Activated CD8-positive, alpha-beta T cell treated with anti-CD3 and anti-CD28 coated beads for 36 hours (primary cell): ENCODE measurements around the gene PCDHA8. TPM values are rescaled to one million over a fixed set of nuclear protein-coding genes. Genes with fewer than 3 reads are reported as not detected.
"Not testable (repeated sequence)": the region's sequence is repeated elsewhere in the genome, so short reads cannot be mapped to it uniquely, and the experiment has no call there.

Experiments used
- ATAC-seq: fragments of 200-7000 bp; cut with Tn5 transposase; one replicate; pipeline ENCODE4 v1.10.0; 2021; ENCODE audit warnings: mild to moderate bottlenecking, moderate library complexity
- CTCF ChIA-PET: fragments of 350-600 bp; sonication (Branson Sonifier 250); formaldehyde crosslinking; loops from one replicate; lab custom pipeline; 2021; ENCODE audit warnings: antibody characterized with exemption; lab: Charles Lee
- POLR2A ChIA-PET: fragments of 350-600 bp; sonication (Branson Sonifier 250); formaldehyde crosslinking; loops from one replicate; lab custom pipeline; 2021; ENCODE audit warnings: antibody characterized with exemption; lab: Charles Lee
- DNase-seq: peaks from one replicate; pipeline ENCODE4 v3.0.0-alpha.2; 2020
- H3K27ac Mint-ChIP-seq: one replicate; pipeline ENCODE4 v1.8.0; 2021; ENCODE audit warnings: mild to moderate bottlenecking, mixed read lengths
- H3K27me3 Mint-ChIP-seq: one replicate; pipeline ENCODE4 v1.8.0; 2021; ENCODE audit warnings: mixed read lengths
- H3K36me3 Mint-ChIP-seq: one replicate; pipeline ENCODE4 v1.8.0; 2021; ENCODE audit warnings: low read depth, mixed read lengths
- H3K4me1 Mint-ChIP-seq: one replicate; pipeline ENCODE4 v1.8.0; 2021; ENCODE audit warnings: low read depth, mixed read lengths
- H3K4me3 Mint-ChIP-seq: one replicate; pipeline ENCODE4 v1.8.0; 2021; ENCODE audit warnings: mild to moderate bottlenecking, moderate library complexity, mixed read lengths
- H3K9me3 Mint-ChIP-seq: one replicate; pipeline ENCODE4 v1.8.0; 2021; ENCODE audit warnings: mixed read lengths
- CTCF ChIP-seq: fragments of 200-600 bp; IDR thresholded peaks from one replicate; pipeline ENCODE4 v1.8.0; 2022; ENCODE audit warnings: antibody characterized with exemption, mild to moderate bottlenecking
- intact Hi-C: fragments of 100-400 bp; cut with micrococcal nuclease; formaldehyde crosslinking; loops from one replicate; pipeline ENCODE4 v1.10.0; 2022
- total RNA-seq, 2 experiments: library from RNA; stranded (reverse); gene quantifications; one replicate each; pipeline ENCODE4 v1.2.3, GENCODE V29; 2021

Gene PCDHA8
- total RNA-seq: not detected

GRCh38 chr5:140840978-140841962, at the start of gene PCDHA8:
Gene PCDHA8 (plus strand): TSS chr5:140841187. CDS start chr5:140841322, 135 bp downstream.
- ChIA-PET POLR2A (no interaction called here), CTCF (interaction anchor here (0.6 to 2.2 kb wide), 12 partner anchors 11 to 572 kb away, joined by 3 to 7 read pairs (median 4); partner anchors contain the start of genes PCDHA10, PCDHA5, PCDHA6 and PCDHGA10)
- DNase-seq (peak; percentile 24), ATAC-seq (no peak)
- peaks cover 17% of the 10 kb centered on the region for H3K27me3 Mint-ChIP-seq
- no peak within 1 kb of the TSS for H3K4me3 Mint-ChIP-seq
- peaks cover 4% of the 10 kb centered on the region for H3K36me3 Mint-ChIP-seq
- intact Hi-C loops: no loop called here
- H3K9me3 Mint-ChIP-seq: peaks cover 8% of the 10 kb centered on the region
- no peak within 1 kb of the TSS for H3K27ac Mint-ChIP-seq
- TF ChIP-seq CTCF: peak; percentile 7
- no peaks in the 10 kb centered on the region for H3K4me1 Mint-ChIP-seq

- H3K36me3 Mint-ChIP-seq: peaks cover 7% of the 10 kb centered on the region
- no peak within 1 kb of the TSS for H3K4me3 Mint-ChIP-seq
- DNase-seq (no peak), ATAC-seq (no peak)
- TF ChIP-seq CTCF: no peak
- intact Hi-C loops: no loop called here
- H3K27me3 Mint-ChIP-seq: peaks cover 21% of the 10 kb centered on the region
- no peak within 1 kb of the TSS for H3K27ac Mint-ChIP-seq
- POLR2A ChIA-PET: no interaction called here
- CTCF ChIA-PET: interaction anchor here (1.0 to 1.3 kb wide), 3 partner anchors 8 to 14 kb away, joined by 3 to 5 read pairs (median 5); partner anchors contain the start of genes PCDHA1 and PCDHA4
- no peaks in the 10 kb centered on the region for H3K4me1 Mint-ChIP-seq
- peaks cover 21% of the 10 kb centered on the region for H3K9me3 Mint-ChIP-seq
Measured at GRCh38 chr5:140794595-140795258, 46.3 kb upstream of the PCDHA8 start, which contains the start of gene PCDHA2. Gene PCDHA2 (plus strand): TSS chr5:140794852.

GRCh38 chr5:140795259-140795641, 45.7 kb upstream of the PCDHA8 start:
- DNase-seq (no peak), ATAC-seq (no peak)
- intact Hi-C loops: no loop called here
- Mint-ChIP-seq H3K27ac (no peak overlapping the region), H3K27me3 (peaks cover 20% of the 10 kb centered on the region), H3K36me3 (peaks cover 7% of the 10 kb centered on the region), H3K9me3 (peaks cover 22% of the 10 kb centered on the region), H3K4me1 (no peaks in the 10 kb centered on the region), H3K4me3 (no peak overlapping the region)
- TF ChIP-seq CTCF: no peak
- ChIA-PET CTCF (interaction anchor here (1.0 to 1.3 kb wide), 3 partner anchors 9 to 13 kb away, joined by 3 to 5 read pairs (median 5); partner anchors contain the start of genes PCDHA1 and PCDHA4), POLR2A (no interaction called here)

GRCh38 chr5:140796072-140796717, 44.8 kb upstream of the PCDHA8 start:
- H3K27ac Mint-ChIP-seq, H3K36me3 Mint-ChIP-seq, DNase-seq, H3K4me1 Mint-ChIP-seq, H3K4me3 Mint-ChIP-seq, intact Hi-C loops, ATAC-seq, POLR2A ChIA-PET: not testable (repeated sequence)
- Mint-ChIP-seq H3K27me3 (peaks cover 19% of the 10 kb centered on the region), H3K9me3 (peaks cover 23% of the 10 kb centered on the region)
- CTCF ChIA-PET: interaction anchor here (1.3 kb wide), 1 partner anchor 24 kb away, joined by 3 read pairs; no protein-coding TSS in a partner anchor

GRCh38 chr5:140796718-140797095, 44.3 kb upstream of the PCDHA8 start:
- no peak for DNase-seq
- CTCF ChIA-PET: interaction anchor here (1.3 kb wide), 1 partner anchor 23 kb away, joined by 3 read pairs; no protein-coding TSS in a partner anchor
- intact Hi-C loops: no loop called here
- H3K4me3 Mint-ChIP-seq: no peak overlapping the region
- no peaks in the 10 kb centered on the region for H3K4me1 Mint-ChIP-seq
- TF ChIP-seq CTCF: no peak
- H3K27ac Mint-ChIP-seq: no peak overlapping the region
- peaks cover 22% of the 10 kb centered on the region for H3K27me3 Mint-ChIP-seq
- peaks cover 28% of the 10 kb centered on the region for H3K9me3 Mint-ChIP-seq
- no peak for ATAC-seq
- POLR2A ChIA-PET: no interaction called here
- peaks cover 9% of the 10 kb centered on the region for H3K36me3 Mint-ChIP-seq
